ENCODE results near the gene PPP1R9B.

- TF ChIP-seq CTCF (IDR thresholded peaks at IDR 0.05; ENCODE audit: borderline replicate concordance, extremely low read depth, low read length, poor library complexity, severe bottlenecking) (no peak), EZH2 (IDR thresholded peaks at IDR 0.05; ENCODE audit: borderline replicate concordance, low read depth, low read length, severe bottlenecking) (no peak)
Measured at GRCh38 chr17:50122945-50123344, 27.5 kb downstream of the PPP1R9B start.
